Activated CD4-positive, CD25-positive, alpha-beta regulatory T cell treated with anti-CD3 and anti-CD28 coated beads, Interleukin-2, amount 50 U/mL, for 72 hours (primary cell): ENCODE results near the gene TRNT1.

ENCODE experiments used
- DNase-seq: peaks from one replicate; pipeline ENCODE4 v3.0.0; 2021

The TRNT1 gene

GRCh38 chr3:3179407-3180094, 52.8 kb downstream of the TRNT1 start, which contains the start of gene CRBN:
TSS of gene CRBN (minus strand) at chr3:3179691. CDS start at chr3:3179687, 4 bp downstream.
- peak; percentile 89 for DNase-seq

- no peak for DNase-seq
These were observed 53.7 kb downstream of the TRNT1 start for GRCh38 chr3:3180456-3180855.

- DNase-seq: no peak
These were observed 58.1 kb downstream of the TRNT1 start for GRCh38 chr3:3184876-3185275.

DNA sequence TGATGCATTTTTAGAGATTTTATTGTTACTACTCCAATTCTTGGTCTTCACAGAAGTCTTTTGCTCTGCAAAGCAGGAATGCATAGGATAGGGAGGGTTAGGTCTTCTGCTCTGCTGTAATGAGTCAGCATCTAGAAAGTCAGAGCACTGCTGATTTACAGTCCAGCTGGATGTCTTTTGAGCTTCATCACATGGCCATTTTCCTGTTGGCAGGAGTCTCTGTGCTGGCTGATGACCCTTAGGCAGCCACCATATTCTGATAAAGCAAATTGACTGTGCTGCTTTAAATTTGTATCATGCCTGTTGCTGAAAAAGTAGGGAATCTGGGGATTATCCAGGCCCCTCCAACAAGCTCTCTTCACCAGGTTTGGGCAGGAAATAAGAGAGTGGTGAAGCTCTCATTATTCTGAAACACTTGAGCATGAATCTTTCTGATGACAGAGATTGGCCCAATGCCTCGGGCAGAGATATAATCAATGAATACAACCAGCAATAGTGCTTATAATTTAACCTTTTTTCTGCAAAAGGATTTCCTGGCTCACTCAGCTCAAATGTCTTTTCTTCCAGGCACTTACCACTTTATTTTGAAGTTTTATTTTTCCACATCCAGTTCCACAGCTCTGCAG, 62.5 kb downstream of the TRNT1 start:
- DNase-seq: no peak

DNA sequence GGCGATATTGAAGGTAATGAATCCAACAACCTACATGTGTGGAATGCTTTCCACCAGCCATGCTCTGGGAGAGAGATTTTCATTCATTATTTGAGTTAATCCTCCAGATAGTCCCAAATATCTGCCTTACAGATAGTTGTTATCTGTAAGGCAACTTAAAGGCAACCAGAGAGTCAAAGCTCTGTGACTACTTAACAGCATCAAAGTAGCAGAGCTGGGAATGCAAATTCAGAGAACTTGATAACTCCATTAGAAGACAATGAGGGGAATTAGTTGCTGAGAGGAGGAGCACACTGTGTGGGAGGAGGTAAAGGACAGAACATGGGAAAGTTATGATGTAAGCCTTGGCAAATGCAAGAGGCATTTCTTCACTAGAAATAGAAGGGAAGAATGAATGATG, 63.2 kb downstream of the TRNT1 start:
- no peak for DNase-seq

DNA sequence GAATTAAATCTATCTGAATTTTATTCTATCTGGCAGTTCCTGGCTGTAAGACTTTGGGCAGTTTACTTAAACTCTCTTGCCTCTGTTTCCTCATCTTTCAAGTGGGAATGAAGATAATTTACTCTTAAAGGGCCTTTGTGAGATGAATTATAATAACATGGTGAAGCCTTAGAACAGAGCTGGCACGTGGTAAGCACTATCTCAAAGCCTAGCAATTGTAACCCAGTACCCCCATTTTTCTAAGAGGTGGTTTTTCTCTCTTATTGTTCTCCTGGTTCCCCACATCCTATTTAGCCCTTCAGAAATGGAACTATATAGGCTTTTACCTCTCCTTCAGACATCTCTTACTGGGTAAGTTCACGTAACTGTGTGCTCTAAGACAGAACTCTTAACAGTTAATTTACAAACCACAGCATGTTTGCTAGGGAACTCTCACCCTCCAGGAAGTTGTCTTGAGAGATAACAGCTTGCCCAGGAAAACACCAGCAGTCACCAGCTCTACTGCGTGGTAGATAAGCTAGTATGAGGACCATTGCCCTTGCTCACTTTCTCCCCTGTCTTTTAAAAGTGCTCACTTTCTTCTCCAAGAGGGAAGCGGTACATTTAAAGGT, 65.0 kb downstream of the TRNT1 start:
- DNase-seq: no peak

DNA sequence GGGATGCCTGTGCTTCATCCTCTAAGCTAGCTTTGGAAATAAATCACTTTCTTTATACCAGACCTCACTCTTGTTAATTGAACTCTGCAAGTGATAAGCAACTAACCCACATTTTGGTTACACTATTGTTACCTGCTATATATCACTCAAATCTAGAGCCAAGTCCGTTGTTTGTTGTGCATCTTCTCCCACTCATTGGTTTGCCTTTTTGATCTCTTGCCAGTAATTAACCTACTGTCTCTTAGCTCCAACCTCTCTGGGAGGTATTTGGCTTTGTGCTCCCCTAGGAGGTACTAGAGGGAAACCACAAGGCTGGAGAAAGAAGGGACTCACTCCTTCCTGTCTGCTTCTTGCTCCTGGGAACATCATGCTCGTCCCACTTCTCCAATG, 65.5 kb downstream of the TRNT1 start:
- no peak for DNase-seq

GRCh38 chr3:3194861-3195260, 68.1 kb downstream of the TRNT1 start:
- DNase-seq: no peak

DNA sequence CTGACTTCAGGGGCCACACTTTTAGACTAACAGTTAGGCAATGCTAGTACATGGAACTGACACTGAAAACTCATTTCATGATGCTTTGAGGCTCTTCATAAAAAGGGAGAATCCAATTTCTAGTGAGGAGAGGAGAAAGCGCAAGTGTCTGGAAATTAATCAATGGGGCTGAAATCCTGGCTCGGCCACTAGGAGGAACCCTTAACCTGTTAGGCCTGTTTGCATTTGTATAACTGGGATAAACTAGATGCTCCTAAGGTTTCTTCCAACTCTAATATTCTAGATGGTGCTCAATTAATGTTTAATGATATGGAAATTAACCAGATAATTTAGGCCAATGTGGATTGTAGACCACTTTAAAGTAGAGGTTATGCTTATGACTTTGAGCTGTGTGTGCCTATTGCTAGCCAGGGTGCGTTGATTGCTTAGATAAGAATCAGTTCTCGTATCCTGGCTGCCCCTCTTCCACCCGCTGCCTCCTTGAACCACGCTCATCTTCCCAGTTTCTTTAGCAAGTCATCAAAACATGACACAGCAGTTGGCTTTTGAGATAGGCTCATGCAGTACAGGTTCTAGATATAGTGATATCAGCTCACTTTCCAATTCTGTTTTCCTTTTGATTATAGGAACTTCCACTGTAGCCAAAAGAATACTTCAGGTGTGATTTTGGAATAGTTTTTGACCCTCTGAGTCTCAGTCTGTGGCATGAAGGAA, 69.6 kb downstream of the TRNT1 start:
- no peak for DNase-seq
